Measurements from ENCODE around the gene FTO.

FTO gene

DNA sequence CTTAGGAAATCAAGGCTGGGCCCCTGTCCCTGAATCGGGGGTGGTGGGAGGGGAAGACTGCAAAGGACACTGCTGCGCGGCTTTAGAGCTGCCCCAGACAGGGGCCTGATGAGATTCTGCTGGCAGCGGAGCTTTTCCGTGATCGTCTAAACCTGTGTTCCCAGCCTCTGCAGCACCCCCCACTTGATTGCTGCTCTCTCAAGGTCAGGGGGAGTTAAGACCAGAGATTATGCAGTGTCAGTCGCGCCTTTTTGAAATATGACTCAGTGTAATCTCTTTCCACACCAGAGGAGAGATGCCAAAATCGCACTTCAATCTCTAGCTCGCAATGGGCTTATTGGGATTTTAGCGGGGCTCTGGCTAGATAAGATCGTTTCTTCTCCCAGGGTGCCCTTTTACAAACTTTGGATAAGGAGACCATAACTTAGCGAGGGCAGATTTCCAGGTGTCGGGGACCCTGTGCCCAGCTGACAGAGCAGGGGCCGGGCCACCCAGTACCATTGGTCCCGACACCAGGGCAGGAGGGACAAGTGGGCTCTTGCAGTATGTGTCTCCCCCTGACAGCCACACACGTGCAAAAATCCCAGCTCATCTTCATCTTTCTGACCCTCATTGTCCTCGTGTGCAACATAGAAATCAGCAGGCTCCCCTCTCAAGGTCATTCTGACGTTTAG lies 495.7 kb downstream of the FTO start:
- TF ChIP-seq, protein P1, sequence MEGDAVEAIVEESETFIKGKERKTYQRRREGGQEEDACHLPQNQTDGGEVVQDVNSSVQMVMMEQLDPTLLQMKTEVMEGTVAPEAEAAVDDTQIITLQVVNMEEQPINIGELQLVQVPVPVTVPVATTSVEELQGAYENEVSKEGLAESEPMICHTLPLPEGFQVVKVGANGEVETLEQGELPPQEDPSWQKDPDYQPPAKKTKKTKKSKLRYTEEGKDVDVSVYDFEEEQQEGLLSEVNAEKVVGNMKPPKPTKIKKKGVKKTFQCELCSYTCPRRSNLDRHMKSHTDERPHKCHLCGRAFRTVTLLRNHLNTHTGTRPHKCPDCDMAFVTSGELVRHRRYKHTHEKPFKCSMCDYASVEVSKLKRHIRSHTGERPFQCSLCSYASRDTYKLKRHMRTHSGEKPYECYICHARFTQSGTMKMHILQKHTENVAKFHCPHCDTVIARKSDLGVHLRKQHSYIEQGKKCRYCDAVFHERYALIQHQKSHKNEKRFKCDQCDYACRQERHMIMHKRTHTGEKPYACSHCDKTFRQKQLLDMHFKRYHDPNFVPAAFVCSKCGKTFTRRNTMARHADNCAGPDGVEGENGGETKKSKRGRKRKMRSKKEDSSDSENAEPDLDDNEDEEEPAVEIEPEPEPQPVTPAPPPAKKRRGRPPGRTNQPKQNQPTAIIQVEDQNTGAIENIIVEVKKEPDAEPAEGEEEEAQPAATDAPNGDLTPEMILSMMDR (IDR thresholded peaks at IDR 0.05) = no peak
- H3K27ac ChIP-seq = no peak overlapping the region
- no peaks in the 10 kb centered on the region for H3K36me3 ChIP-seq (ENCODE audit: control insufficient read depth, insufficient read depth, low read length)
- H3K27me3 ChIP-seq (ENCODE audit: control insufficient read depth, insufficient read depth, low read length) = no peaks in the 10 kb centered on the region
- no peaks in the 10 kb centered on the region for H3K9me3 ChIP-seq (ENCODE audit: control insufficient read depth, low read length)
- H3K4me3 ChIP-seq (ENCODE audit: low read depth, low read length) = no peak overlapping the region
- H3K4me2 ChIP-seq (ENCODE audit: low read length) = no peak overlapping the region
- H3K79me2 ChIP-seq = no peaks in the 10 kb centered on the region
- no peak overlapping the region for H3K9ac ChIP-seq
- H2AFZ ChIP-seq = no peak overlapping the region
- no peaks in the 10 kb centered on the region for H3K4me1 ChIP-seq

DNA sequence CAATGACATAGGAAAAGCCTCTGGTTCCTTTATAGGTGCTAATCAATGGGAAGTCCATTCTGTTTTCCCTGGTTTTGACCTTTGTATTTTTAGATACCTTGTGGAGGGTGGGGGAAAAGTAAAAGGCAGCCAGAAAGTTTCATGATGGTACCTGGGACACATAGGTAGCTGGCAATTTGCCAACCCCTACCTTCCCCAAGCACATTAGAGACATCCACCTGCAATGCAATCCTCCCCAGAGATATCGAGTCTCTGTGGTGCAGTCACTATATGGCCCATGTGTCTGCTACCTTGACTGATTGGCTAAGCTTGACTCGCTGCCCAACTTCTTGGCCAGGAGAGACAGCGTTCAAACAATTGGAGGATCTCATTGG lies 496.2 kb downstream of the FTO start:
- Histone ChIP-seq H3K79me2 (no peaks in the 10 kb centered on the region), H2AFZ (no peak overlapping the region), H3K4me3 (ENCODE audit: low read depth, low read length) (no peak overlapping the region), H3K4me1 (no peaks in the 10 kb centered on the region), H3K36me3 (ENCODE audit: control insufficient read depth, insufficient read depth, low read length) (no peaks in the 10 kb centered on the region), H3K27ac (no peak overlapping the region), H3K9ac (no peak overlapping the region), H3K4me2 (ENCODE audit: low read length) (no peak overlapping the region), H3K27me3 (ENCODE audit: control insufficient read depth, insufficient read depth, low read length) (no peaks in the 10 kb centered on the region), H3K9me3 (ENCODE audit: control insufficient read depth, low read length) (no peaks in the 10 kb centered on the region)
- TF ChIP-seq, protein P1 (IDR thresholded peaks at IDR 0.05) = no peak

DNA sequence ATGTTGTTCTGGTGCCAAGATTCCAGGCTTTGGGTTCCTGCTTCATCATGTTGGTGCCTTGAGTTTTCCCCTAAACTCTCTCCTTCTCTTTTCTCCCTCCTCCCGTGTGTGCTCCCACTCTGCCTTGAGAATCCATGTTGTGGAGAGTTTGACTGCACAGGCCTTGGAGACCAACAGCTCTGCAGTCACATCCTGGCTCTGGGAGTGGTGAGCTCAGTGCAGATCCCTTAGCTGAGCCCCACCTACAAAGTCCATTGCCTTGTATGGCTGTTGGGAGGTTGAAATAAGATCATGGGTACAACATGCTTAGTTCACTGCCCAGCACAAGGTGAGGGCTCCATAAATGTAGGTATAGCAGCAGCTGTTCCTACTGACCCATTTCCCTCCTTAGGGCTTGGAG lies 496.8 kb downstream of the FTO start:
- H3K79me2 ChIP-seq = no peaks in the 10 kb centered on the region
- H3K9me3 ChIP-seq (ENCODE audit: control insufficient read depth, low read length) = no peaks in the 10 kb centered on the region
- no peak overlapping the region for H3K9ac ChIP-seq
- no peak overlapping the region for H3K27ac ChIP-seq
- no peaks in the 10 kb centered on the region for H3K27me3 ChIP-seq (ENCODE audit: control insufficient read depth, insufficient read depth, low read length)
- H3K4me2 ChIP-seq (ENCODE audit: low read length) = no peak overlapping the region
- no peaks in the 10 kb centered on the region for H3K4me1 ChIP-seq
- TF ChIP-seq, protein P1 (IDR thresholded peaks at IDR 0.05) = no peak
- H2AFZ ChIP-seq = no peak overlapping the region
- no peaks in the 10 kb centered on the region for H3K36me3 ChIP-seq (ENCODE audit: control insufficient read depth, insufficient read depth, low read length)
- no peak overlapping the region for H3K4me3 ChIP-seq (ENCODE audit: low read depth, low read length)

DNA sequence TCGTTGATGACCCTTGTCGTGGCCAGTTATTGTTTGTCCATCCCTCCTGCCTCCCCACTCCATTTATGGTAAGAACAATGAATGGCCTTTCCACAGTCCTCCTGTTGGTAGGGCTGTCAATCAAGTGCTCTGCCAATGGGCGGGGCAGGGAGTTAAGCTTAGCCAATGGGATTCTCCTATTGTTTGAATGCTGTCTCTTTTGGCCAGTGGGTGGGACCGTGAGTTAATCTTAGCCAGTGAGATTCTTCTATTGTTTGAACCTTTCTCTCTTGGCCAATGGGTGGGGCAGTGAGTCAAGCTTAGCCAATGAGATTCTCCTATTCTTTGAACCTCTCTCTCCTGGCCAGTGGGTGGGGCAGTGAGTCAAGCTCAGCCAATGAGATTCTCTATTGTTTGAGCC lies 497.2 kb downstream of the FTO start:
- no peaks in the 10 kb centered on the region for H3K9me3 ChIP-seq (ENCODE audit: control insufficient read depth, low read length)
- H3K9ac ChIP-seq = no peak overlapping the region
- H3K79me2 ChIP-seq = no peaks in the 10 kb centered on the region
- TF ChIP-seq, protein P1 (IDR thresholded peaks at IDR 0.05) = no peak
- no peaks in the 10 kb centered on the region for H3K36me3 ChIP-seq (ENCODE audit: control insufficient read depth, insufficient read depth, low read length)
- no peak overlapping the region for H3K27ac ChIP-seq
- H3K4me1 ChIP-seq = no peaks in the 10 kb centered on the region
- H2AFZ ChIP-seq = no peak overlapping the region
- H3K27me3 ChIP-seq (ENCODE audit: control insufficient read depth, insufficient read depth, low read length) = no peaks in the 10 kb centered on the region
- no peak overlapping the region for H3K4me3 ChIP-seq (ENCODE audit: low read depth, low read length)
- H3K4me2 ChIP-seq (ENCODE audit: low read length) = no peak overlapping the region

All from parathyroid adenoma (tissue), 2 donors.